ENCODE results near the gene KDM3A.

- no peak for TF ChIP-seq POLR2A (IDR thresholded peaks at IDR 0.05; ENCODE audit: low read length)
- TF ChIP-seq GATA1 (IDR thresholded peaks at IDR 0.05; ENCODE audit: low read depth, low read length): no peak
Measured at GRCh38 chr2:86485802-86486201, 44.6 kb downstream of the KDM3A start.
